Upper lobe of left lung (tissue), 6 donors: ENCODE results near the gene CAMK1D. TPM values are rescaled to one million over a fixed set of nuclear protein-coding genes. Genes with fewer than 3 reads are reported as not detected.

ENCODE experiments used
- ATAC-seq, 2 donors: fragments of 200-7000 bp; cut with Tn5 transposase; one replicate each; pipeline ENCODE4 v1.9.1; 2022; ENCODE audit warnings: mild to moderate bottlenecking in 2 of 2, moderate library complexity in 2 of 2; ENCODE audit not compliant: low FRiP score in 2 of 2
- DNase-seq, 2 donors: peaks; one replicate each; pipeline ENCODE4 v3.0.0-alpha.2; 2019 to 2020
- H3K27ac ChIP-seq, 4 donors: fragments of 200-600 bp; sonication (generic); one replicate each; pipeline ENCODE4 v1.5.1; 2016 to 2019
- H3K27me3 ChIP-seq, 4 donors: fragments of 200-600 bp; sonication (generic); one replicate each; pipeline ENCODE4 v1.5.1; 2017 to 2019
- H3K36me3 ChIP-seq, 4 donors: fragments of 200-600 bp; sonication (generic); one replicate each; pipeline ENCODE4 v1.5.1; 2016 to 2019
- H3K4me1 ChIP-seq, 4 donors: fragments of 200-600 bp; sonication (generic); one replicate each; pipeline ENCODE4 v1.5.1; 2018 to 2019
- H3K4me3 ChIP-seq, 4 donors: fragments of 200-600 bp; sonication (generic); one replicate each; pipeline ENCODE4 v1.5.1; 2017 to 2019; ENCODE audit warnings: mild to moderate bottlenecking in 2 of 4, moderate library complexity in 1 of 4
- H3K9me3 ChIP-seq, 4 donors: fragments of 200-600 bp; sonication (generic); one replicate each; pipeline ENCODE4 v1.5.1; 2018 to 2019
- CTCF ChIP-seq, 6 experiments: fragments of 450-650 bp in 4 of 6; fragments of 200-600 bp in 2 of 6; sonication (generic) in 2 of 6; IDR thresholded peaks; one replicate each; pipeline ENCODE4 v1.5.1; 2016 to 2019; ENCODE audit warnings: antibody characterized with exemption in 6 of 6
- EP300 ChIP-seq, 4 donors: sonication (generic); formaldehyde crosslinking; IDR thresholded peaks; one replicate each; pipeline ENCODE4 v1.5.1; 2017; ENCODE audit warnings: antibody characterized with exemption in 4 of 4, control low read depth in 2 of 4
- POLR2A ChIP-seq, 4 donors: fragments of 450-650 bp; IDR thresholded peaks; one replicate each; pipeline ENCODE4 v1.5.1; 2016 to 2017; ENCODE audit warnings: antibody characterized with exemption in 4 of 4, mild to moderate bottlenecking in 2 of 4
- POLR2AphosphoS5 ChIP-seq, 2 donors: sonication (generic); formaldehyde crosslinking; IDR thresholded peaks; one replicate each; pipeline ENCODE4 v1.5.1; 2017; ENCODE audit warnings: antibody characterized with exemption in 2 of 2
- WGBS, 2 donors: methylation state at CpG; one replicate each; pipeline ENCODE4 v1.1.5; 2017 to 2018; 5-methylcytosine and 5-hydroxymethylcytosine counted together
- total RNA-seq, 6 donors: library from RNA; depleted of rRNA in 4 of 6; stranded (reverse); fragments of >200 nt in 4 of 6; gene quantifications; one replicate each; pipeline versions ENCODE4 v1.1.0 to v1.2.1, GENCODE V29; 2016 to 2021
- donor health status: DM: no; HTN: no; CAD: no; lungs with moderate emphysema.
- donor health status: DM: no; HTN: yes; CAD: no; lungs with severe emphysema.

Gene CAMK1D
- total RNA-seq, 6 donors from 2014 or later: 6.2 to 29.2 (median 19.0) TPM

GRCh38 chr10:12510501-12510941, 161.2 kb downstream of the CAMK1D start:
- TF ChIP-seq CTCF (IDR thresholded peaks at IDR 0.05) (no peak), POLR2A (IDR thresholded peaks at IDR 0.05) (no peak), POLR2AphosphoS5 (IDR thresholded peaks at IDR 0.05) (no peak), EP300 (IDR thresholded peaks at IDR 0.05) (no peak)
- Histone ChIP-seq H3K27ac (no peak overlapping the region), H3K4me1 (no peaks in the 10 kb centered on the region), H3K4me3 (no peak overlapping the region), H3K9me3 (no peaks in the 10 kb centered on the region), H3K36me3 (no peaks in the 10 kb centered on the region), H3K27me3 (no peaks in the 10 kb centered on the region)
- no peak for ATAC-seq
- WGBS, 2 donors: 62 to 71% methylated on average over 8 of the region's 8 CpGs
- DNase-seq: no peak

DNA sequence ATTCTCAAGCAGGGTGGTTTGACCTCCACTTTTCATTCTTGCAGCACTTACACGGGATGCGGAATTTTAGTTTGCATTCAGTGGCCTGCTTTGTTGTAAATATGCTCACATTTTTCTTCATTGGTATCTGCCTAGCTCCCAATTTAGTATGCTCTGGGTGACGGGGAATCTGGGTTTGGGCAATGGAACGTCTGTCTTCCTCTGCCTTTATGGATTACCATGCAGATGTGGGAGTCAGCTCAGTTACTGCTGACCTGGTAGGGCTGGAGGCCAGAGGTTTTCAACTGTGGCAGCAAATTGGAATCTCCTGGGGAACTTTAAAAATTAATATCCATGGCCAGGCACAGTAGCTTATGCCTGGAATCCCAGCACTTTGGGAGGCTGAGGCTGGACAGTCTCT, 161.6 kb downstream of the CAMK1D start:
- Histone ChIP-seq H3K27ac (no peak overlapping the region), H3K27me3 (no peaks in the 10 kb centered on the region), H3K9me3 (no peaks in the 10 kb centered on the region), H3K4me3 (no peak overlapping the region), H3K4me1 (no peaks in the 10 kb centered on the region), H3K36me3 (no peaks in the 10 kb centered on the region)
- WGBS, 2 donors: 66 to 79% methylated on average over 4 of the region's 4 CpGs
- TF ChIP-seq POLR2A (IDR thresholded peaks at IDR 0.05) (no peak), EP300 (IDR thresholded peaks at IDR 0.05) (no peak), CTCF (IDR thresholded peaks at IDR 0.05) (no peak), POLR2AphosphoS5 (IDR thresholded peaks at IDR 0.05) (no peak)
- DNase-seq: no peak
- no peak for ATAC-seq

DNA sequence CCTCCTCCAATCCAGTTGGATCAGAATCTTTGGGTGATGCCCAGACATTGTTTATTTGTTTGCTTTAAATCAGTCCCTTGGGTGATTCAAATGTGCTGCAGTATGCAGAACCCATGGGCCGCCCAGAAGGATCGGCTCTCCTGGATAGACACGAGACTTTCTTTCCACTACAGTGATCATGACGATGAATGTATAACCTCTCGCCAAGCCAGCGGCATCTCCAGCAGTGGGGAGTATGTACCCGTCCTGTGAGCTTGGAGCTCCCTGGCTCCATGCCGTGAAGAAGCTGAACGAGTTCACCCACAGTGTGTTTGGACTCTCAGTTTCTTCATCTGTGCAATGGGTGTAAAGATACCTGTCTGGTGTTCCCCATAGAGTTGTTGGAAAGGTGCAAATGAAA, 162.3 kb downstream of the CAMK1D start:
- Histone ChIP-seq H3K27me3 (no peaks in the 10 kb centered on the region), H3K9me3 (no peaks in the 10 kb centered on the region), H3K4me3 (no peak overlapping the region), H3K27ac (no peak overlapping the region), H3K36me3 (no peaks in the 10 kb centered on the region), H3K4me1 (no peaks in the 10 kb centered on the region)
- ATAC-seq (no peak), DNase-seq (no peak)
- WGBS, 2 donors: 95% methylated on average over 9 of the region's 9 CpGs
- TF ChIP-seq CTCF (IDR thresholded peaks at IDR 0.05): no peak
- no peak for TF ChIP-seq EP300 (IDR thresholded peaks at IDR 0.05)
- no peak for TF ChIP-seq POLR2AphosphoS5 (IDR thresholded peaks at IDR 0.05)
- TF ChIP-seq POLR2A (IDR thresholded peaks at IDR 0.05): no peak

DNA sequence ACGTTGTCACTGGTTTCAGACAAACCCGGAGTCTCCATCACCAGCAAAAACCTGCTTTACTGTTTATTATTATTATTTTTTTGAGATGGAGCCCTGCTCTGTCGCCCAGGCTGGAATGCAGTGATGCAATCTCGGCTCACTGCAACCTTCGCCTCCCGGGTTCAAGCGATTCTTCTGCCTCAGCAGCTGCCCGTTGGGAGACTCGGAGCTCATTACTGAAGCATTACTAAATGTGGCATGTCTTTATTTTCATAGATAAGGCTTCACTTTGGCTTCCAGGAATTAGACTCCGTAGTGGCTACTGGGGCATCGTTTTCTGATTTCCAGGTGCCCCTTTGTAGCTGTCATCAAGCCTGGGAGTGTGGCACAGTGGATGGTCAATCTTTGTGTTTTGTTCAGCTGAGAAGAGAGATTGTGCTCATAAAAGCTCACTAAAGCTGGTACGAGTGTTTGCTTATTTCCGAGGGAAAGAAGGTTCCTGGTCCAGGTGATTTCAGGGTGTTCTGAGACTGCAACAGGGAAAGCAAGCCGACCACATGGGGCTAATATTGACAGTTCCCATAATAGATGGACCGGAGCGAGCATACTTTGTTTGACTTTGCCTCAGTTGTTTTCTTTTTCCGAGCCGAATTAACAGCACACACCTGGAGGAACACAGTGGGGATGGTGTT, 163.1 kb downstream of the CAMK1D start:
- Histone ChIP-seq H3K4me1 (no peaks in the 10 kb centered on the region), H3K9me3 (no peaks in the 10 kb centered on the region), H3K27me3 (no peaks in the 10 kb centered on the region), H3K36me3 (no peaks in the 10 kb centered on the region), H3K4me3 (no peak overlapping the region), H3K27ac (no peak overlapping the region)
- no peak for TF ChIP-seq CTCF (IDR thresholded peaks at IDR 0.05)
- TF ChIP-seq EP300 (IDR thresholded peaks at IDR 0.05): no peak
- no peak for TF ChIP-seq POLR2AphosphoS5 (IDR thresholded peaks at IDR 0.05)
- no peak for TF ChIP-seq POLR2A (IDR thresholded peaks at IDR 0.05)
- WGBS, 2 donors: 76 to 78% methylated on average over 18 of the region's 18 CpGs
- DNase-seq (no peak), ATAC-seq (no peak)

DNA sequence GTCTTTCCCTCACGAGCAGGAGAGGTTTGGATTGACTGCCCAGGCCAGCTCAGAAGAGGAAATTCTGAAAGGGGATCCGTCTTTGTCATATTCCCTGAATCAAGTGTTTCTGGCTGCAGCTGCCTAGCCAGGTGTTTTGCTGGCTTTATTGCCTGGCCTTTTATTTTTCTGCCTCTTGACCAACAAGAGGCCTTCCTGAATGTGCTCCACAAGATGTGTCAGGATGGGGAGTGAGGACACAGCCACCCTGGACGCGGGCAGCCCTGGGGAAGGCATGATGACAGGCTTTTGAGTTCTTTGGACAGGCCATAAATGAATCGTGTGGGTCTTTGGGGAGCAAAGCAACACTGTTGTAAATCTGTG, 163.6 kb downstream of the CAMK1D start:
- no peak for ATAC-seq

More for the DNA sequence above, 163.6 kb downstream of the CAMK1D start:
- no peaks in the 10 kb centered on the region for H3K36me3 ChIP-seq
- DNase-seq: no peak
- H3K9me3 ChIP-seq: no peaks in the 10 kb centered on the region
- no peaks in the 10 kb centered on the region for H3K27me3 ChIP-seq
- TF ChIP-seq POLR2A (IDR thresholded peaks at IDR 0.05): no peak
- no peak for TF ChIP-seq POLR2AphosphoS5 (IDR thresholded peaks at IDR 0.05)
- no peak for TF ChIP-seq CTCF (IDR thresholded peaks at IDR 0.05)
- TF ChIP-seq EP300 (IDR thresholded peaks at IDR 0.05): no peak
- H3K4me3 ChIP-seq: no peak overlapping the region
- 81 to 86% methylated on average over 5 of the region's 5 CpGs for WGBS, 2 donors
- no peaks in the 10 kb centered on the region for H3K4me1 ChIP-seq
- no peak overlapping the region for H3K27ac ChIP-seq
